ENCODE results near the gene DHX16. TPM values are rescaled to one million over a fixed set of nuclear protein-coding genes. Genes with fewer than 3 reads are reported as not detected.

Gene DHX16
- total and polyA plus RNA-seq, 4 donors, result 23.4 to 31.7 (median 30.0) TPM

DNA sequence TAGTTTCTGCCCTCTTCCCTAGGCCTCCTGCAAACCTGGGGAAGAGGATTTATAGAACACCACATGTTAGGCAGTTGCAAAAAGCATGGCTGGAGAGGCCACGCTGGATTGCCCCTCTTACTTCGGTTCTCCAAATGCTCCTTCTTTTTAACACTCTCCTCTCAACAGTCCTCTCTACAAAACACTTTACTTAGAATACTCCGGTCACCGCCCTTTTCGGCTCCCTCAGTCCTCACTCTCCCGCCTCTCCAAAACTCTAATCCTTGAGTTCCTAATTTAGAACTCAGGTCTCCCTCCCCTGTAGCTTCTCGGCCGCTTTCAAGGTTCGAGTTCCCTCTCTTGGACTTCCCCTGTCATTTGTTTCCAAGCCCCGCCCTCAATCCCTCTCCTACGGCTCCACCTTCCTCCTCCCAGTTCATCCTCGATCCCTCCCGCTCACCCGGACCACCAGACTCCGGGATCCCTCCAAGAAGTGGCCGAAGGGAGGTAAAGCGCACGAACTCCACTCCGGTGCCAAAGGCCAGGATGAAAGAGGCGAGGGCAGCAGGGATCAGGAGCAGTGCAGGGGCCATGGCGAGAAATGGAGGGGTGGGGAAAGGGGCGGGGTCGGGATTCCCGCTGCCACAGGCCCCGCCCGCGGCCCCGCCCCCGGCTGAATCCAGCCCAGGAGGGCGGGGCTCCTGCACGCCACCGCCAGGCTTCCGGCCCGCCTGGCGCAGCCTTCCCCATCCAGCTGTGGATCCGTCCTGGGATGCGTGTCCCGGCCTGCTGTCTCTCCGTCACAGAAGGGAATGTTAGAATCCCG is 17.8 kb upstream of the DHX16 start, which contains the start of gene NRM:
NRM (minus strand) TSS at position 582 of the 805 bp plus-strand sequence; CDS start at position 572, 10 bp downstream.
- no peaks in the 10 kb centered on the region for H3K9me3 ChIP-seq (ENCODE audit: control insufficient read depth in 4 of 4, insufficient read depth in 3 of 4, low read length in 3 of 4)
- ATAC-seq (ENCODE audit: insufficient read depth, low FRiP score), result peak; percentile 45
- peak; percentile 94 to 95 (median 94) for DNase-seq

DNA sequence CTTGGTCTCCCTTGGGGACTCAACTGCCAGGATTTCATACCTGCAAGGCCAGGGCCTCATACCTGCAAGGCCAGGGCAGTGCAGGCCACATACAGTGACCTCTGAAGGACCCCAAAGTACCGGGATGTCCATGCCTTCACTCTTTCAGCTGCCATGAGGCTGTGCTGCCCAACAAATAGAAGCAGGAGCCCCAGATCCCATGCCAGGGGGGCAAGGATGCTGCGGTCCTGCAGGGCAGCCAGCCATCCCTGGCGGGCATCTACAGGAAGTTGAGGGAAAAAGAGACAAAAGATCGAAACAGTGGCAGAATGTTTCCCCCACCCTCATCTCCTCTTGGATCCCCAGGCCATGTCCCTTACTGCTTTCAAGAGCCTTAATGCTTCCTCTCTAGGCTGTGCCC is 17.2 kb upstream of the DHX16 start:
- no peak for TF ChIP-seq CTCF (IDR thresholded peaks at IDR 0.05; ENCODE audit: control extremely low read depth, extremely low read depth)
- Histone ChIP-seq H3K4me3 (peak overlapping the region; percentile 19), H3K9me3 (ENCODE audit: control insufficient read depth in 4 of 4, insufficient read depth in 3 of 4, low read length in 3 of 4) (no peaks in the 10 kb centered on the region), H3K4me1 (ENCODE audit: control insufficient read depth in 5 of 5, insufficient read depth in 5 of 5, low read length in 5 of 5) (peaks cover 0 to 50% (median 21%) of the 10 kb centered on the region in 5 donors), H3K27me3 (ENCODE audit: control insufficient read depth in 3 of 3, insufficient read depth in 3 of 3, low read length in 2 of 3) (no peaks in the 10 kb centered on the region), H3K36me3 (ENCODE audit: control insufficient read depth in 4 of 4, insufficient read depth in 4 of 4, low read length in 4 of 4) (peaks cover 0 to 7% (median 1%) of the 10 kb centered on the region in 4 donors), H3K9ac (ENCODE audit: insufficient read depth in 1 of 2, low read length in 2 of 2) (peak overlapping the region in 1 of 2 donors; percentile 71), H3K27ac (ENCODE audit: low read depth in 1 of 2, low read length in 1 of 2) (peak overlapping the region; percentile 81 to 82)
- WGBS, 2 donors, result 22 to 36% methylated on average over 4 of the region's 4 CpGs
- DNase-seq (no peak), ATAC-seq (ENCODE audit: insufficient read depth, low FRiP score) (no peak)

More for the DNA sequence above, 17.8 kb upstream of the DHX16 start, which contains the start of gene NRM:
- WGBS, 2 donors, result 1% methylated on average over 34 to 40 of the region's 40 CpGs
- Histone ChIP-seq H3K9ac (ENCODE audit: insufficient read depth in 1 of 2, low read length in 2 of 2) (peak within 1 kb of the TSS in 1 of 2 donors; percentile 84), H3K4me1 (ENCODE audit: control insufficient read depth in 5 of 5, insufficient read depth in 5 of 5, low read length in 5 of 5) (peaks cover 0 to 43% (median 18%) of the 10 kb centered on the region in 5 donors), H3K27me3 (ENCODE audit: control insufficient read depth in 3 of 3, insufficient read depth in 3 of 3, low read length in 2 of 3) (no peaks in the 10 kb centered on the region), H3K4me3 (peak within 1 kb of the TSS; percentile 50), H3K27ac (ENCODE audit: low read depth in 1 of 2, low read length in 1 of 2) (peak within 1 kb of the TSS; percentile 81 to 82), H3K36me3 (ENCODE audit: control insufficient read depth in 4 of 4, insufficient read depth in 4 of 4, low read length in 4 of 4) (peaks cover 0 to 2% (median under 1%) of the 10 kb centered on the region in 4 donors)
- TF ChIP-seq CTCF (IDR thresholded peaks at IDR 0.05; ENCODE audit: control extremely low read depth, extremely low read depth), result no peak

- H3K4me3 ChIP-seq, result no peak overlapping the region
- TF ChIP-seq CTCF (IDR thresholded peaks at IDR 0.05; ENCODE audit: control extremely low read depth, extremely low read depth), result no peak
- no peak overlapping the region for H3K9ac ChIP-seq (ENCODE audit: insufficient read depth in 1 of 2, low read length in 2 of 2)
- DNase-seq (no peak), ATAC-seq (ENCODE audit: insufficient read depth, low FRiP score) (no peak)
- H3K4me1 ChIP-seq (ENCODE audit: control insufficient read depth in 5 of 5, insufficient read depth in 5 of 5, low read length in 5 of 5), result peaks cover 0 to 55% (median 24%) of the 10 kb centered on the region in 5 donors
- H3K27me3 ChIP-seq (ENCODE audit: control insufficient read depth in 3 of 3, insufficient read depth in 3 of 3, low read length in 2 of 3), result no peaks in the 10 kb centered on the region
- no peaks in the 10 kb centered on the region for H3K9me3 ChIP-seq (ENCODE audit: control insufficient read depth in 4 of 4, insufficient read depth in 3 of 4, low read length in 3 of 4)
- H3K27ac ChIP-seq (ENCODE audit: low read depth in 1 of 2, low read length in 1 of 2), result peak overlapping the region in 1 of 2 donors; percentile 98
- peaks cover 0 to 9% (median 2%) of the 10 kb centered on the region in 4 donors for H3K36me3 ChIP-seq (ENCODE audit: control insufficient read depth in 4 of 4, insufficient read depth in 4 of 4, low read length in 4 of 4)
- WGBS, 2 donors, result 91 to 95% methylated on average over 11 of the region's 11 CpGs
These were observed 16.4 kb upstream of the DHX16 start for GRCh38 chr6:30689022-30689865.

Data from lung (tissue), 12 donors.